ENCODE measurements around the gene ENDOG.
"Not testable (repeated sequence)": the region's sequence is repeated elsewhere in the genome, so short reads cannot be mapped to it uniquely, and the experiment has no call there.

The ENDOG gene

GRCh38 chr9:128870128-128870940 lies 52.0 kb downstream of the ENDOG start:
- no peaks in the 10 kb centered on the region for H3K9me3 ChIP-seq (ENCODE audit: control insufficient read depth, insufficient read depth, low read length)

GRCh38 chr9:128870941-128871265 lies 52.6 kb downstream of the ENDOG start:
- not testable (repeated sequence) for H3K4me1 ChIP-seq (ENCODE audit: control insufficient read depth, insufficient read depth, low read length); DNase-seq (ENCODE audit: low read depth, low spot score); H3K9me3 ChIP-seq (ENCODE audit: control insufficient read depth, insufficient read depth, low read length); H3K36me3 ChIP-seq (ENCODE audit: control insufficient read depth, insufficient read depth, low read length); H3K27ac ChIP-seq (ENCODE audit: low read length); H3K27me3 ChIP-seq (ENCODE audit: control insufficient read depth, insufficient read depth, low read length); H3K4me3 ChIP-seq (ENCODE audit: low read length)
- no CpG with 5 or more reads among the region's 7 CpGs for WGBS (ENCODE audit: insufficient coverage, insufficient read length)

More at GRCh38 chr9:128870128-128870940, 52.0 kb downstream of the ENDOG start:
- Histone ChIP-seq H3K27me3 (ENCODE audit: control insufficient read depth, insufficient read depth, low read length) (no peaks in the 10 kb centered on the region), H3K27ac (ENCODE audit: low read length) (no peak overlapping the region), H3K36me3 (ENCODE audit: control insufficient read depth, insufficient read depth, low read length) (no peaks in the 10 kb centered on the region), H3K4me3 (ENCODE audit: low read length) (no peak overlapping the region), H3K4me1 (ENCODE audit: control insufficient read depth, insufficient read depth, low read length) (no peaks in the 10 kb centered on the region)
- DNase-seq (ENCODE audit: low read depth, low spot score) = no peak
- no CpG with 5 or more reads among the region's 7 CpGs for WGBS (ENCODE audit: insufficient coverage, insufficient read length)

Data from iPS DF 6.9 (cell line).